NCI-H2081 (cell line): ENCODE results near the gene PFDN4.

ENCODE experiments used
- DNase-seq, 2 experiments: peaks; one replicate each; lab custom pipeline; 2025; lab: John Stamatoyannopoulos, UW

Gene PFDN4

GRCh38 chr20:54268941-54269340 lies 61.1 kb downstream of the PFDN4 start:
- DNase-seq: no peak
